ENCODE results near the gene CYTIP. TPM values are rescaled to one million over a fixed set of nuclear protein-coding genes. Genes with fewer than 3 reads are reported as not detected.

Gene CYTIP
- total RNA-seq (100 to 1,000 TPM; 308 to 341 TPM), polyA plus RNA-seq (100 to 1,000 TPM; 140 to 220 (median 155) TPM), total RNA-seq (452 to 898 (median 636) reads per million in 6 experiments)

DNA sequence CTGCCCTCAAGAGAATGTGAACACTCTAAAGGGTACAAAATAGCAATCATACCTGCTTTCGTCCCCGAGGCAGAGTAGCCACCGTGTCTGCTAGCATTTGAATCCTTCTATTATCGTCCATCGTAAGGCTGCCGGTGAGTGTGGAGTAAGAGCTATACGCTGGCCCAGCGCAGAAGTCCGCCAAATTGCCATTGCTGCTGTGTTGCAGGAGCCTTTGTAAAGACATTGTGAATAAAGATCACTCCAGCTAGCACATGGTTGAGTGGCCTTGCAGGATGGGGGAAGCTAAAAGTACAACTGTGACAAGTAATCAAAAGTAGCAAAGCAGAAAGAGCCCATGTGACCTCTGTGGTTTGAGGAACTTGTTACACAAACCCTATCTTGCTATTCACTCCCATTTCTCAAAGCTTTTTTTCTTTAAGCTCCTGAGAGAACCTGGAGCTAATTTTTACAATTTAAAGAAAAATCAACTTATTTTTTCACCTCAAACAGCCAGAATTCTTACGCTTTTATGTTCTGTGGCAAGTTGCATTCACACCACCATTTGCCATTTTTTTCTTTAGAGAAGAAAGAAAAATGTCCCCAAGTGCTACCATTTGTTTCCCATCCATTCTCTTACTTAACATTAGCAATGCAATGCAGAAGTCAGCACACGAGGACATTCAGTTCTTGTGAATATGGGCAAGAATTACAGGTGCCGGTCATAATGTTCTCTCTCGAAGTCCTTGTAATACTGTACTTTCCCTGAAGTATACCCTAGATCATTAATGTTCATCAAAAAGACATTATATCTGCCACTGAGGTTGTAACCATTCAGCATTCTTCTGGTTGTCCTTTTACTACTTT, at the start of gene CYTIP:
TSS of gene CYTIP (minus strand) at position 295 of the 846 bp plus-strand sequence. CDS start at position 226, 69 bp downstream.
- ATAC-seq (peak; percentile 38 to 55), DNase-seq (peak; percentile 19 to 86 (median 65))
- Mint-ChIP-seq H3K27ac (peak within 1 kb of the TSS; percentile 93 to 100 (median 98)), H3K36me3 (peaks cover 45 to 48% (median 45%) of the 10 kb centered on the region in 3 donors), H3K4me1 (peaks cover 28 to 60% (median 44%) of the 10 kb centered on the region in 4 donors), H3K4me3 (peak within 1 kb of the TSS; percentile 84 to 99 (median 94)), H3K9me3 (peaks cover 0 to 4% (median 0%) of the 10 kb centered on the region in 9 donors), H3K27me3 (no peaks in the 10 kb centered on the region)
- POLR2A ChIA-PET = interaction anchor here (0.7 to 16.6 kb wide), 24 partner anchors 8 to 117 kb away, joined by 3 to 411 read pairs (median 5); partner anchors contain the start of gene ERMN

DNA sequence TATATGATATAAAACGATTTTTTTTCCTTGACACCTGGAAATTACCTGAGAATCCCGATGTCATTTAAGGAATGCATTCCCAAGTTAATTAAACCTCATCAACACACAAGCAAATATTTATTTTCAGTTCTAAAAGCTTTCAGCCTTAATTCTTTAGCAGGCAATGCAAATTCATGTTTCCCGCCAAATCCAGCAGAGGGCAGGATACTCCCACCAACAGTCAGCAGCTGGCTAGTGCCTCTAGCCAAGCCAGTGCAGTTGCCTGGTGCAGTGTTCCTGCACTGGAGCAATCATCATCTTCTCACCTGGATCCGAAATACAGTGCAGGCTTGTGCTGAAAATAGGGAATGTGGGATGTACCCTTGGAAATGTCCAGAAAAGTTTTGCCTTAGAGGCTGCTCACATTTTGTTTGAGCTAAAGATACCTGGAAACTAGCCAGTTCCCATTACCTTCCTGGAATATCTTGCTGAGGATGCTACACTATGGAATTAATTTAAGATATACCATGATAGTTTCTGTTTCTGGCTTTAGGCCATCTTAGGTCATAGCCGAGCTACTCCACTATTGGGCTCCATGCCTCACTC, 48.4 kb upstream of the CYTIP start:
- Mint-ChIP-seq H3K4me1 (peaks cover 16 to 54% (median 46%) of the 10 kb centered on the region in 4 donors), H3K9me3 (no peaks in the 10 kb centered on the region)

GRCh38 chr2:157489983-157490382, 46.1 kb upstream of the CYTIP start:
- no peaks in the 10 kb centered on the region for H3K27me3 Mint-ChIP-seq
- H3K4me1 Mint-ChIP-seq = peaks cover 22 to 73% (median 62%) of the 10 kb centered on the region in 4 donors
- POLR2A ChIA-PET = interaction anchor here (0.5 to 1.8 kb wide), 4 partner anchors 11 to 162 kb away, joined by 3 to 9 read pairs (median 4); no protein-coding TSS in a partner anchor
- no peak overlapping the region for H3K27ac Mint-ChIP-seq
- no peak for ATAC-seq
- no peaks in the 10 kb centered on the region for H3K9me3 Mint-ChIP-seq
- no peaks in the 10 kb centered on the region for H3K36me3 Mint-ChIP-seq
- no peak for DNase-seq
- no peak overlapping the region for H3K4me3 Mint-ChIP-seq

More for the DNA sequence above, 48.4 kb upstream of the CYTIP start:
- POLR2A ChIA-PET = interaction anchor here (0.7 to 1.2 kb wide), 3 partner anchors 45 to 105 kb away, joined by 3 to 7 read pairs (median 3); partner anchors contain the start of gene CYTIP
- peak overlapping the region in 4 of 10 donors; percentile 12 to 84 (median 43) for H3K27ac Mint-ChIP-seq
- H3K4me3 Mint-ChIP-seq = no peak overlapping the region
- H3K36me3 Mint-ChIP-seq = no peaks in the 10 kb centered on the region
- H3K27me3 Mint-ChIP-seq = no peaks in the 10 kb centered on the region
- peak; percentile 32 to 86 (median 71) for DNase-seq
- ATAC-seq = peak; percentile 90 to 91

DNA sequence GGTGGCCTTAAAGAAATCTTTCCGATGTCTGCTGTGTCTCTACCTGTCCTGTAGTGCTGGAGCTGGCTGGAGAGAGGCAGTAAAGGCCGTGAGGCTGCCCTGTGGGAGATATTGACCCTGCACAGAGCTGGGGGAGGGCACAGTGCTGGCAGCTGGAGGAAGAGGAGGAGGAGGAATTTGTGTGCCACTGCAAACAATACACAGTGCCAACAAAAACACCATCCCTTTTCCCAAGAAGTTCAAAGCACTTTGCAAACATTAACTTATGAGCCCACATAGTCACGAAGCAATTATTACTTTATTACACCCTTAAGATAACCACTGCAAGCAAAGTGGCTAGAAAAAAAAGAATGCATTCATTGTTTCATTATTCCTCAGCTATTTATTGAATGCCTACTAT, 45.0 kb upstream of the CYTIP start:
- no peaks in the 10 kb centered on the region for H3K36me3 Mint-ChIP-seq
- peaks cover 22 to 73% (median 58%) of the 10 kb centered on the region in 4 donors for H3K4me1 Mint-ChIP-seq
- no peaks in the 10 kb centered on the region for H3K27me3 Mint-ChIP-seq
- ATAC-seq (no peak), DNase-seq (no peak)
- peak overlapping the region in 1 of 10 donors; percentile 21 for H3K27ac Mint-ChIP-seq
- no peaks in the 10 kb centered on the region for H3K9me3 Mint-ChIP-seq
- no peak overlapping the region for H3K4me3 Mint-ChIP-seq
- POLR2A ChIA-PET = interaction anchor here (0.9 to 1.8 kb wide), 3 partner anchors 10 to 49 kb away, joined by 3 to 9 read pairs (median 4); no protein-coding TSS in a partner anchor

GRCh38 chr2:157487747-157488146, 43.9 kb upstream of the CYTIP start:
- DNase-seq (no peak), ATAC-seq (peak; percentile 43 to 52)
- Mint-ChIP-seq H3K9me3 (no peaks in the 10 kb centered on the region), H3K27ac (peak overlapping the region in 3 of 10 donors; percentile 0 to 71 (median 70)), H3K36me3 (no peaks in the 10 kb centered on the region), H3K4me1 (peaks cover 20 to 61% (median 48%) of the 10 kb centered on the region in 4 donors), H3K4me3 (peak overlapping the region in 1 of 10 donors; percentile 15), H3K27me3 (no peaks in the 10 kb centered on the region)
- POLR2A ChIA-PET = interaction anchor here (0.6 to 1.0 kb wide), 2 partner anchors 18 to 58 kb away, joined by 3 to 4 read pairs; no protein-coding TSS in a partner anchor

- DNase-seq (no peak), ATAC-seq (no peak)
- Mint-ChIP-seq H3K4me1 (peaks cover 17 to 56% (median 44%) of the 10 kb centered on the region in 4 donors), H3K27me3 (no peaks in the 10 kb centered on the region), H3K27ac (peak overlapping the region in 4 of 10 donors; percentile 0 to 71 (median 36)), H3K9me3 (no peaks in the 10 kb centered on the region), H3K36me3 (no peaks in the 10 kb centered on the region), H3K4me3 (peak overlapping the region in 3 of 10 donors; percentile 6 to 27 (median 15))
- POLR2A ChIA-PET = interaction anchor here (0.8 kb wide), 1 partner anchor 134 kb away, joined by 3 read pairs; no protein-coding TSS in a partner anchor
Measured at GRCh38 chr2:157487271-157487610, 43.4 kb upstream of the CYTIP start.

DNA sequence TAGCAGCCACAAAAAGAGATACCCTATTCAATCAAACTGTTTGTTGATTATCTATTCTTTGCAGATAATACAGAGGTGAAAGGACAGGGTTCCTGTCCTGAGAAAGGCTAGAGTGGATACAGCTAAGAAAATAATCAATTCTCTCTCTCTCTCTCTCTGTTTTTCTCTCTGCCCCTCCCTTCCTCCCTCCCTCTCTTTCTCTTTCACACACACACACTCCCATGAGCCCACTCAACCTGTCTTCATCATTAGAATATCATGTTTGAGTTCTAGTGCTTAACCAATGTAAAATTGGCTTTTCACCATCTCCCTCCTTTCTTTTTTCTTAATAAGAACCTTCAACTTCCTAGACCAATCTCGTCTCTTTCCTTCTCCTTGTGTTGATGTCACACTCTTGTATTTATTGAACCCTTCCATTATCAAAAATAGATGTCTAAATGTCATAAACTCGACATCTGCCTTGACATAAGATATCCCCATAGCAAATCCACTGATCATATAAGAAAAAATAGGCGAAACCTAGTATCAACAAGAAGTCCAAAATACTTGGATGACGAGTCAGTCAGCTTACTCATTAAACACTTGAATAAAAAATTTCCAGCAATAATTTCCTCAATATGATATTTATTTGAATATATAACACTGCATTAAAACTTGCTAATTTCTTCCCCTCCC, 42.8 kb upstream of the CYTIP start:
- peak in 1 of 2 donors; percentile 24 for ATAC-seq
- Mint-ChIP-seq H3K36me3 (no peaks in the 10 kb centered on the region), H3K27ac (peak overlapping the region in 8 of 10 donors; percentile 0 to 71 (median 54)), H3K4me3 (no peak overlapping the region), H3K27me3 (no peaks in the 10 kb centered on the region), H3K4me1 (peaks cover 17 to 57% (median 39%) of the 10 kb centered on the region in 4 donors), H3K9me3 (no peaks in the 10 kb centered on the region)
- DNase-seq = no peak
- POLR2A ChIA-PET = interaction anchor here (0.8 to 0.9 kb wide), 2 partner anchors 43 to 134 kb away, joined by 3 read pairs; no protein-coding TSS in a partner anchor

GRCh38 chr2:157480182-157480961, 36.5 kb upstream of the CYTIP start:
- Mint-ChIP-seq H3K4me3 (peak overlapping the region in 6 of 10 donors; percentile 15 to 70 (median 53)), H3K4me1 (peaks cover 12 to 42% (median 34%) of the 10 kb centered on the region in 4 donors), H3K36me3 (peaks cover 0 to 2% (median 0%) of the 10 kb centered on the region in 3 donors), H3K27me3 (no peaks in the 10 kb centered on the region), H3K9me3 (peaks cover 0 to 4% (median 0%) of the 10 kb centered on the region in 9 donors), H3K27ac (peak overlapping the region in 8 of 10 donors; percentile 14 to 89 (median 59))
- DNase-seq (no peak), ATAC-seq (peak; percentile 20 to 38)
- POLR2A ChIA-PET = interaction anchor here (0.8 to 2.2 kb wide), 4 partner anchors 8 to 62 kb away, joined by 3 to 9 read pairs (median 4); no protein-coding TSS in a partner anchor

GRCh38 chr2:157479081-157480027, 35.5 kb upstream of the CYTIP start:
- H3K36me3 Mint-ChIP-seq = peaks cover 0 to 2% (median 0%) of the 10 kb centered on the region in 3 donors
- H3K4me1 Mint-ChIP-seq = peaks cover 12 to 42% (median 34%) of the 10 kb centered on the region in 4 donors
- peak overlapping the region; percentile 16 to 89 (median 72) for H3K27ac Mint-ChIP-seq
- H3K9me3 Mint-ChIP-seq = peaks cover 0 to 4% (median 0%) of the 10 kb centered on the region in 9 donors
- H3K4me3 Mint-ChIP-seq = peak overlapping the region; percentile 22 to 70 (median 44)
- POLR2A ChIA-PET = interaction anchor here (0.6 to 2.2 kb wide), 6 partner anchors 10 to 73 kb away, joined by 3 to 18 read pairs (median 3); partner anchors contain the start of gene CYTIP
- DNase-seq = no peak
- peak; percentile 35 to 48 for ATAC-seq
- no peaks in the 10 kb centered on the region for H3K27me3 Mint-ChIP-seq

DNA sequence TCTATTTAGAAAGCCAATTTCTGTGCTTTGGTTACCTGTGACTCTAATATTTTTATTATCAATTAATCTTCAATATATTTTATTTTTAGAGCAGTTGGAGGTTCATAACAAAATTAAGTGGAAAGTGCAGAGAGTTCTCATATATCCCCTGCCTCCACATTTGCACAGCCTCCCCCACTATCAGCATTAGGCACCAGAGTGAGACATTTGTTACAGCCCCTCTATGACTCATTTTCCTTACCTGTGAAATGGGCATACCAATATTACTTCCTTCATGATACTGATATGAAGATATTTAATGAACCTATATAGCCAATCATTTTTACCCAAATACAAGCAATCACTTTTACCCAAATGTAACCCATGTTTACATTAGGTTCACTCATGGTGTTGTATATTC, 34.0 kb upstream of the CYTIP start:
- Mint-ChIP-seq H3K9me3 (peaks cover 0 to 4% (median 0%) of the 10 kb centered on the region in 9 donors), H3K4me3 (no peak overlapping the region), H3K36me3 (peaks cover 0 to 2% (median 0%) of the 10 kb centered on the region in 3 donors), H3K27ac (peak overlapping the region in 2 of 10 donors; percentile 57 to 80), H3K27me3 (no peaks in the 10 kb centered on the region), H3K4me1 (peaks cover 17 to 50% (median 42%) of the 10 kb centered on the region in 4 donors)
- ATAC-seq = no peak
- POLR2A ChIA-PET = interaction anchor here (2.0 kb wide), 1 partner anchor 11 kb away, joined by 18 read pairs; no protein-coding TSS in a partner anchor
- no peak for DNase-seq

Data from naive thymus-derived CD8-positive, alpha-beta T cell (primary cell).